Natural killer cell (primary cell): ENCODE data around the gene RNF157. TPM values are rescaled to one million over a fixed set of nuclear protein-coding genes. Genes with fewer than 3 reads are reported as not detected.

Source experiments
- ATAC-seq, 3 donors: fragments of 150-1000 bp in 2 of 3; fragments of 200-7000 bp in 1 of 3; cut with Tn5 transposase; 1 replicate in 1 of 3; 2 replicates in 2 of 3; pipeline ENCODE4 v1.10.0; 2021; ENCODE audit warnings: mild to moderate bottlenecking in 2 of 3, moderate library complexity in 2 of 3
- DNase-seq, 2 donors: peaks; one replicate each; pipeline versions ENCODE4 v3.0.0 to v3.0.0-alpha.2; 2013 to 2021; ENCODE audit warnings: mixed read lengths in 1 of 2
- H3K27ac ChIP-seq: one replicate; pipeline ENCODE4 v1.5.1; 2013; ENCODE audit warnings: mild to moderate bottlenecking, low read length
- H3K27me3 ChIP-seq: one replicate; pipeline ENCODE4 v1.6.1; 2013; ENCODE audit warnings: low read length; ENCODE audit not compliant: control insufficient read depth, insufficient read depth
- H3K36me3 ChIP-seq: one replicate; pipeline ENCODE4 v1.6.1; 2013; ENCODE audit warnings: low read length; ENCODE audit not compliant: control insufficient read depth, insufficient read depth
- H3K4me1 ChIP-seq: one replicate; pipeline ENCODE4 v1.6.1; 2013; ENCODE audit warnings: low read length; ENCODE audit not compliant: control insufficient read depth, insufficient read depth
- H3K4me3 ChIP-seq: one replicate; pipeline ENCODE4 v1.5.1; 2013; ENCODE audit warnings: low read length
- H3K9me3 ChIP-seq: one replicate; pipeline ENCODE4 v1.6.1; 2013; ENCODE audit warnings: low read length; ENCODE audit not compliant: control insufficient read depth, insufficient read depth
- H3K27ac Mint-ChIP-seq, 2 donors: one replicate each; pipeline ENCODE4 v1.8.0; 2022; ENCODE audit warnings: mild to moderate bottlenecking in 2 of 2, mixed read lengths in 2 of 2, moderate library complexity in 1 of 2
- H3K27me3 Mint-ChIP-seq, 2 donors: one replicate each; pipeline ENCODE4 v1.8.0; 2022; ENCODE audit warnings: low read depth in 2 of 2, mixed read lengths in 2 of 2
- H3K36me3 Mint-ChIP-seq: one replicate; pipeline ENCODE4 v1.8.0; 2022; ENCODE audit warnings: mixed read lengths
- H3K4me1 Mint-ChIP-seq, 2 donors: one replicate each; pipeline ENCODE4 v1.8.0; 2022; ENCODE audit warnings: mixed read lengths in 2 of 2
- H3K4me3 Mint-ChIP-seq: one replicate; pipeline ENCODE4 v1.8.0; 2022; ENCODE audit warnings: mild to moderate bottlenecking, moderate library complexity, mixed read lengths
- H3K9me3 Mint-ChIP-seq, 2 donors: one replicate each; pipeline ENCODE4 v1.8.0; 2022; ENCODE audit warnings: mixed read lengths in 2 of 2
- WGBS: methylation state at CpG from one replicate; pipeline ENCODE4 v1.1.7; 2013; ENCODE audit warnings: missing lambda C conversion rate; ENCODE audit not compliant: insufficient coverage; 5-methylcytosine and 5-hydroxymethylcytosine counted together
- intact Hi-C: fragments of 100-400 bp; cut with micrococcal nuclease; formaldehyde crosslinking; loops from one replicate; pipeline ENCODE4 v1.14.2; 2022
- total RNA-seq, 4 donors: library from RNA; stranded (reverse); fragments of 120-200 nt in 1 of 4; gene quantifications; one replicate each; pipeline versions ENCODE4 v1.2.3 to v1.2.4, GENCODE V29; 2013 to 2022
- TF ChIP-seq, protein P1 (sequence below): fragments of 200-600 bp; IDR thresholded peaks from one replicate; pipeline ENCODE4 v1.8.0; 2022; ENCODE audit warnings: antibody characterized with exemption

Gene RNF157
- total RNA-seq, 3 donors from 2014 or later (not counting 1 experiment from before 2014, with no cell fraction given) = 4.9 to 9.1 (median 8.5) TPM

- 91% methylated on average over 6 of the region's 8 CpGs for WGBS
- DNase-seq (peak in 1 of 2 donors; percentile 76), ATAC-seq (no peak)
- H3K4me3 Mint-ChIP-seq = no peak overlapping the region
- Histone ChIP-seq H3K9me3 (no peaks in the 10 kb centered on the region), H3K4me3 (no peak overlapping the region), H3K27ac (no peak overlapping the region), H3K27me3 (no peaks in the 10 kb centered on the region), H3K36me3 (no peaks in the 10 kb centered on the region), H3K4me1 (peaks cover 7% of the 10 kb centered on the region)
- no peaks in the 10 kb centered on the region for H3K9me3 Mint-ChIP-seq
- TF ChIP-seq, protein P1, sequence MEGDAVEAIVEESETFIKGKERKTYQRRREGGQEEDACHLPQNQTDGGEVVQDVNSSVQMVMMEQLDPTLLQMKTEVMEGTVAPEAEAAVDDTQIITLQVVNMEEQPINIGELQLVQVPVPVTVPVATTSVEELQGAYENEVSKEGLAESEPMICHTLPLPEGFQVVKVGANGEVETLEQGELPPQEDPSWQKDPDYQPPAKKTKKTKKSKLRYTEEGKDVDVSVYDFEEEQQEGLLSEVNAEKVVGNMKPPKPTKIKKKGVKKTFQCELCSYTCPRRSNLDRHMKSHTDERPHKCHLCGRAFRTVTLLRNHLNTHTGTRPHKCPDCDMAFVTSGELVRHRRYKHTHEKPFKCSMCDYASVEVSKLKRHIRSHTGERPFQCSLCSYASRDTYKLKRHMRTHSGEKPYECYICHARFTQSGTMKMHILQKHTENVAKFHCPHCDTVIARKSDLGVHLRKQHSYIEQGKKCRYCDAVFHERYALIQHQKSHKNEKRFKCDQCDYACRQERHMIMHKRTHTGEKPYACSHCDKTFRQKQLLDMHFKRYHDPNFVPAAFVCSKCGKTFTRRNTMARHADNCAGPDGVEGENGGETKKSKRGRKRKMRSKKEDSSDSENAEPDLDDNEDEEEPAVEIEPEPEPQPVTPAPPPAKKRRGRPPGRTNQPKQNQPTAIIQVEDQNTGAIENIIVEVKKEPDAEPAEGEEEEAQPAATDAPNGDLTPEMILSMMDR = no peak
- H3K4me1 Mint-ChIP-seq = peaks cover 5 to 6% of the 10 kb centered on the region in 2 donors
- H3K27ac Mint-ChIP-seq = no peak overlapping the region
- intact Hi-C loops = no loop called here
- H3K36me3 Mint-ChIP-seq = no peaks in the 10 kb centered on the region
- H3K27me3 Mint-ChIP-seq = no peaks in the 10 kb centered on the region
These were observed 88.3 kb downstream of the RNF157 start for GRCh38 chr17:76151896-76152454.

DNA sequence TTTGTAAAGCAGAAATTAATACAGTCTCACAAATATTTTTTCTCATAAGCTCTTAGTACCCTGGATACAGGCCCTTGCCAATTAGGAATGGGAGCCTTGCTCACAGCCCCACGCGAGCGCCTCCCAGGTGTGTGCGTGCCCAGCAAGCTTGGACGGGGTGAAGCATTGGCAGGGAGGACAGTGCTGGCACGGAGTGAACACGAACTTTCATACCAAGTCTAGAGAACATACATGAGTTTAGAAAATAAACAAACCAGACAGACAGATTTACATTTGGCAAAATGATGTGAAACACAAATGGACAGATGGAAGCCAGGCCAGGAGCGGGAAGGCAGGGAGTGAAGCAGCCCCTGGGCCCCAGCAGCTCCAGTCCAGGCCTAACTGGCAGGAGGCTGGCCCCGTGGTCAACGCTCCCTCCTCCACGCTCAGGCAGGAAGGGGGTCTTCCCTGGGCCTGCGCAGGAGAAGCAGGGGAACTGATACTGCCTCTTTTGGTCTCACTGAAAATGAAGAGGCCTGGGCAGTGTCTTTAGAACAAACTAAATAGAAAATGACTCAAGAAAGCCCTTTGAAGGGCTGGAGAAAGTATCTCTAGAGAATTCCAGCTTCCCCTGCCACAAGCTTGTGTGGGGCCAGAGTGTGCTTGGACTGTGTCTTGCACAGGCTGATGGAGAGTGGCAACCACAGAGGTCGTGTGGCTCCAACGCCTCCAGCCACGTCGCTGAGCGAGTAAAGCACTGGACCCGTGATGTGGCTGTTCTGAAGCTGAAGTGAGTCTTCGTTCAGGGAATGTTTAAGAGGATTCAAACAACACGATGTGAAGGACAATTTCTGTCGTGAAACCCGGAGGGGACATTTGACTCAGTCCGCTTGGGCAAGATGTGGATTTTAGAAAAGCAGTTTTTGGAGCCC, 89.3 kb downstream of the RNF157 start:
- Histone ChIP-seq H3K9me3 (no peaks in the 10 kb centered on the region), H3K4me3 (no peak overlapping the region), H3K4me1 (peaks cover 17% of the 10 kb centered on the region), H3K36me3 (no peaks in the 10 kb centered on the region), H3K27me3 (no peaks in the 10 kb centered on the region), H3K27ac (no peak overlapping the region)
- H3K36me3 Mint-ChIP-seq = no peaks in the 10 kb centered on the region
- DNase-seq = no peak
- H3K9me3 Mint-ChIP-seq = no peaks in the 10 kb centered on the region
- intact Hi-C loops = no loop called here
- no peaks in the 10 kb centered on the region for H3K27me3 Mint-ChIP-seq
- 90% methylated on average over 23 of the region's 23 CpGs for WGBS
- H3K27ac Mint-ChIP-seq = no peak overlapping the region
- no peak for ATAC-seq
- TF ChIP-seq, protein P1 = no peak
- H3K4me1 Mint-ChIP-seq = peaks cover 16% of the 10 kb centered on the region in 2 donors
- H3K4me3 Mint-ChIP-seq = no peak overlapping the region

DNA sequence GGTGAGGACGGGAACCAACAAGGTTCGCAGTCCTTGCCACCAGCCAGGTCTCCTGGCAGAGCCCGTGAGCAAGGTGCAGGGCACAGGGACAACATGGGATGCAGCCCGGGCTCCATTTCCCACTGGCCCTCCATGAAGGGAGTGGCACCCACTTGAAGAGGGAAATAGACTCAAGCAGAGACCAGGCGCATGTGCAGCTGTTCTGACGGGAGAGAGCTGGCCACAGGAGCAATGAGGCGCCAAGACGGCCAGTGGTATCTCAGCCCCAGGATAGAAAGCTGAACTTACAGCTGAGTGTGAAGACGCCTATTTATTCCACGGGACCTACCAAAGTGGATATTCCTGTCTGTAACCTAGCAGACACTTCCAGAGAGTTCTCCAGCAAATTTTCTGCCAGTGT, 91.1 kb downstream of the RNF157 start:
- H3K27ac ChIP-seq = no peak overlapping the region
- 95% methylated on average over 10 of the region's 10 CpGs for WGBS
- TF ChIP-seq, protein P1 = no peak
- Mint-ChIP-seq H3K4me3 (no peak overlapping the region), H3K27ac (peak overlapping the region; percentile 36 to 64), H3K9me3 (no peaks in the 10 kb centered on the region), H3K4me1 (peaks cover 31% of the 10 kb centered on the region in 2 donors), H3K27me3 (no peaks in the 10 kb centered on the region), H3K36me3 (no peaks in the 10 kb centered on the region)
- peaks cover 34% of the 10 kb centered on the region for H3K4me1 ChIP-seq
- ATAC-seq (no peak), DNase-seq (no peak)
- no peaks in the 10 kb centered on the region for H3K9me3 ChIP-seq
- H3K36me3 ChIP-seq = no peaks in the 10 kb centered on the region
- H3K4me3 ChIP-seq = no peak overlapping the region
- no peaks in the 10 kb centered on the region for H3K27me3 ChIP-seq
- intact Hi-C loops = no loop called here
